GM12892 (cell line): Measurements from ENCODE around the gene BCO2.
"Not testable (repeated sequence)": the region's sequence is repeated elsewhere in the genome, so short reads cannot be mapped to it uniquely, and the experiment has no call there.

Experiments
- DNase-seq: peaks from one replicate; pipeline ENCODE4 v3.0.0; 2011; ENCODE audit not compliant: insufficient read length
- FAIRE-seq: peaks from 2 replicates; lab custom pipeline; 2011; peaks lifted over from hg19 to GRCh38; lab: Jason Lieb, UNC
- POLR2A ChIP-seq: IDR thresholded peaks from 2 replicates; pipeline ENCODE4 v1.6.1; 2011; ENCODE audit warnings: low read depth, low read length, control low read depth
- POLR2AphosphoS5 ChIP-seq: IDR thresholded peaks from 2 replicates; pipeline ENCODE4 v1.6.1; 2011; ENCODE audit warnings: low read depth, low read length, control low read depth
- TAF1 ChIP-seq: IDR thresholded peaks from 2 replicates; pipeline ENCODE4 v1.6.1; 2011; ENCODE audit warnings: low read depth, mild to moderate bottlenecking, control low read depth, low read length, borderline replicate concordance

Gene BCO2

DNA sequence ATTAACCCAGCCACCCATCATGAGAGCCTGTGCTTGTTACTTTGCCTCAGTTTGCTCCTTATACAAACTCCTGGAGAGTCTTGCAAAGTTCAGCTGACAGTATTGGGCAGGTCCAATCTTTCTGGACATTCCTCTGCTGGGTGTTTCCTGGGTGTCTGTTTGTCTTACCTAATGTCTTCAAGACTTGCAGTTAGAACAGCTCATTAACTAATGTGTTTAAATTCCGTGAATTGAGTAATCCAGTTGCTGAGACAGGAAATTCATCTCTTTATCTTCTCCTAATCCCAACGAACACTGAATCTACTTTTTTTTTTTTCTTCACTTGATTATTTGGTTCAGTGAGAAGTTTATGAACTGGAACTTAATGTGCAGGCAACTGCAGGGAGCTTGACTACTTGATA lies 20.6 kb downstream of the BCO2 start:
- no peak for FAIRE-seq

GRCh38 chr11:112196519-112197087 lies 21.3 kb downstream of the BCO2 start:
- TF ChIP-seq POLR2AphosphoS5: no peak
- no peak for TF ChIP-seq POLR2A
- no peak for TF ChIP-seq TAF1
- FAIRE-seq: no peak

More for the DNA sequence above, 20.6 kb downstream of the BCO2 start:
- TF ChIP-seq POLR2AphosphoS5 (no peak), TAF1 (no peak), POLR2A (no peak)
- no peak for DNase-seq

DNA sequence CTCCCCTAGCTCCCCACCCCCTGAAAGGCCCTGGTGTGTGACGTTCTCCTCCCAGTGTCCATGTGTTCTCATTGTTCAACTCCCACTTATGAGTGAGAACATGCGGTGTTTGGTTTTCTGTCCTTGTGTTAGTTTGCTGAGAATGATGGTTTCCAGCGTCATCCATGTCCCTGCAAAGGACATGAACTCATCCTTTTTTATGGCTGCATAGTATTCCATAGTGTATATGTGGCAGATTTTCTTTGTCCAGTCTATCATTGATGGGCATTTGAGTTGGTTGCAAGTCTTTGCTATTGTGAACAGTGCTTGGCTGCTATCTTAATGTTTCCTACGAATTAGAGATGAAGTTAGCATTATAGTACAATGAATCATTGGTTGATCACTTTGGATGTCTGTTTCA lies 23.8 kb downstream of the BCO2 start:
- not testable (repeated sequence) for DNase-seq, FAIRE-seq

More at GRCh38 chr11:112196519-112197087, 21.3 kb downstream of the BCO2 start:
- DNase-seq: no peak

DNA sequence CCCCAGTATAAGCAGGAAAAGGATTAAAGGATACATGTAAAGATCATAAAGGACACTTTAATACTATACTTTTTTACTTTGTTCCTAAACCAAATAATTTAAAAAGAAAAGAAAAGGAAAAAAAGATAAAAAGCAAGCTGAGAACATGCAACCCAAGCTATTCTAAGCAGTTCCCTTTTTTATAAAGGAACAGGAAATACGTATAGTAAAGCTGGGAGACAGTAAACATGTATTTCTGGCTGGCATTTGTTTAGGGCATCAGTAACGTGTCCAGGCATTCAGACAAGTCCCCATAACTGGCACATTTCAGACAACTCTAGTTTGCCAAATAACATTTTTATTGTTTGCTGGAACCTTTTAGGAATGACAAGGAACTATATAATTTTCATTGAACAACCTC lies 24.9 kb downstream of the BCO2 start:
- no peak for FAIRE-seq
- TF ChIP-seq TAF1 (no peak), POLR2AphosphoS5 (no peak), POLR2A (no peak)
- no peak for DNase-seq

GRCh38 chr11:112206071-112206470 lies 30.8 kb downstream of the BCO2 start:
- TF ChIP-seq POLR2A (no peak), TAF1 (no peak), POLR2AphosphoS5 (no peak)
- FAIRE-seq: no peak
- DNase-seq: no peak

GRCh38 chr11:112210890-112211289 lies 35.6 kb downstream of the BCO2 start:
- DNase-seq (no peak), FAIRE-seq (no peak)
- no peak for TF ChIP-seq POLR2A
- no peak for TF ChIP-seq POLR2AphosphoS5
- no peak for TF ChIP-seq TAF1

DNA sequence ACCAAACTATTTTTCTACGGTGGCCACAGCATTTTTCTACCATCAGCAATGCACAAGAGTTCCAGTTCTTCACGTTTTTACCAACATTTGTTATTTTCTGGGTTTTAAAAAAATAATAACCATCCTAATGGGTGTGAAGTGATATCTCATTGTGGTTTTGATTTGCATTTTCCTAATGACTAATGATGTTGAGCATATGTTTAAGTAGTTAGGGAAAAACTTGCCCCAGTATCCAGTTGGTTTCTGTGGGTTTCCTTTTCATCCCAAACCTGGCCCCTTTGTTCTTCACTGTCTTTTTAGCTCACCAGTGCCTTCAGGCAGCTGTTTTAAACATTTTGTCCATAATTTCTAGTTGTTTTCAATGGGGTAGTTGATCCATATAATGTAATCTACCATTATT lies 36.2 kb downstream of the BCO2 start:
- FAIRE-seq (no peak), DNase-seq (no peak)
- no peak for TF ChIP-seq POLR2A
- no peak for TF ChIP-seq POLR2AphosphoS5
- TF ChIP-seq TAF1: no peak

GRCh38 chr11:112212290-112212689 lies 37.0 kb downstream of the BCO2 start:
- TF ChIP-seq POLR2A (no peak), POLR2AphosphoS5 (no peak), TAF1 (no peak)
- no peak for FAIRE-seq
- no peak for DNase-seq

GRCh38 chr11:112212710-112213109 lies 37.4 kb downstream of the BCO2 start:
- FAIRE-seq: no peak
- TF ChIP-seq TAF1: no peak
- DNase-seq: no peak

GRCh38 chr11:112213753-112214152 lies 38.4 kb downstream of the BCO2 start:
- FAIRE-seq: no peak
- no peak for DNase-seq
- no peak for TF ChIP-seq POLR2AphosphoS5
- TF ChIP-seq POLR2A: no peak
- TF ChIP-seq TAF1: no peak

DNA sequence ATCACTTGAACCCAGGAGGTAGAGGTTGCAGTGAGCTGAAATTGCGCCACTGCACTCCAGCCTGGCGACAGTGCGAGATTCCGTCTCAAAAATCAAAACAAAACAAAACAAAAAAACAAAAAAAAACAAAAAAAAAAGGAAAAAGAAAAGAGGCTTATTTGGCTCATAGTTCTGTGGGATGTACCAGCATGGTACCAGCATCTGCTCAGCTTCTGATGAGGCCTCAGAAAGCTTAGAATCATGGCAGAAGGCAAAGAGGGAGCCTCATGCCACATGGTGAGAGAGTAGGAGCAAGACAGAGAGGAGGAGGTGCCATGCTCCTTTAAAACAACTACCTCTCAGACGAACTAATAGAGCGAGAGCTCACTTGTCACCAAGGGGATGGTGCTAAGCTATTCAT lies 40.3 kb downstream of the BCO2 start:
- DNase-seq (no peak), FAIRE-seq (no peak)
- TF ChIP-seq TAF1 (no peak), POLR2AphosphoS5 (no peak), POLR2A (no peak)

- DNase-seq (no peak), FAIRE-seq (no peak)
- no peak for TF ChIP-seq POLR2A
- TF ChIP-seq POLR2AphosphoS5: no peak
- TF ChIP-seq TAF1: no peak
Observed at GRCh38 chr11:112216561-112217105, 41.3 kb downstream of the BCO2 start.
